K562 (cell line): ENCODE data around the gene GAA. TPM values are rescaled to one million over a fixed set of nuclear protein-coding genes. Genes with fewer than 3 reads are reported as not detected.

ENCODE experiments used
- CREB5 ChIP-seq: fragments of 250-450 bp; sonication (Bioruptor Pico); IDR thresholded peaks from 2 replicates; pipeline ENCODE4 v1.5.0; 2020; ENCODE audit warnings: mild to moderate bottlenecking
- ELF4 ChIP-seq: fragments of 450-650 bp; formaldehyde crosslinking; IDR thresholded peaks from 2 replicates; pipeline ENCODE4 v1.4.0; 2022; ENCODE audit warnings: missing genetic modification characterization
- FOXA1 ChIP-seq: fragments of 450-650 bp; IDR thresholded peaks from 2 replicates; pipeline ENCODE4 v1.6.1; 2016; ENCODE audit warnings: mild to moderate bottlenecking, borderline replicate concordance
- HDAC3 ChIP-seq: fragments of 450-650 bp; IDR thresholded peaks from 2 replicates; pipeline ENCODE4 v1.6.1; 2018; ENCODE audit warnings: borderline replicate concordance, mild to moderate bottlenecking, moderate library complexity; ENCODE audit not compliant: partially characterized antibody
- HNRNPL ChIP-seq: fragments of 200-400 bp; formaldehyde crosslinking; IDR thresholded peaks from 2 replicates; pipeline ENCODE4 v1.6.1; 2017; ENCODE audit warnings: low read depth, mild to moderate bottlenecking, low read length
- KAT7 ChIP-seq: sonication (generic); formaldehyde crosslinking; IDR thresholded peaks from 2 replicates; pipeline ENCODE4 v1.8.0; 2022; ENCODE audit warnings: missing genetic modification reagents, mild to moderate bottlenecking, borderline replicate concordance
- MBD2 ChIP-seq: sonication (generic); IDR thresholded peaks from 2 replicates; pipeline ENCODE4 v1.6.1; 2016; ENCODE audit warnings: low read depth, borderline replicate concordance
- MEIS2 ChIP-seq: fragments of 450-650 bp; IDR thresholded peaks from 2 replicates; pipeline ENCODE4 v1.6.1; 2014; ENCODE audit warnings: mild to moderate bottlenecking; ENCODE audit not compliant: partially characterized antibody
- MNT ChIP-seq, 2 experiments: fragments of 450-650 bp; conservative IDR thresholded peaks; 2 replicates each; pipeline ENCODE4 v1.6.1; 2017; ENCODE audit warnings: mild to moderate bottlenecking in 2 of 2, moderate library complexity in 2 of 2
- MTA2 ChIP-seq: fragments of 450-650 bp; IDR thresholded peaks from 2 replicates; pipeline ENCODE4 v1.6.1; 2016; ENCODE audit warnings: low read depth
- PHF21A ChIP-seq: fragments of 450-650 bp; IDR thresholded peaks from 2 replicates; pipeline ENCODE4 v1.6.1; 2017; ENCODE audit warnings: low read depth, borderline replicate concordance
- POLR2AphosphoS5 ChIP-seq: IDR thresholded peaks from 2 replicates; pipeline ENCODE4 v1.6.1; 2011; ENCODE audit warnings: mild to moderate bottlenecking, low read depth, low read length, moderate library complexity; ENCODE audit not compliant: control insufficient read depth, insufficient read depth
- PPARD ChIP-seq: fragments of 250-450 bp; sonication (Bioruptor Pico); IDR thresholded peaks from 2 replicates; pipeline ENCODE4 v1.8.0; 2022; ENCODE audit warnings: inconsistent platforms, mild to moderate bottlenecking, moderate library complexity
- PTBP1 ChIP-seq: fragments of 200-400 bp; formaldehyde crosslinking; IDR thresholded peaks from 2 replicates; pipeline ENCODE4 v1.6.1; 2017; ENCODE audit warnings: low read depth, low read length
- SNRNP70 ChIP-seq: fragments of 200-400 bp; formaldehyde crosslinking; optimal IDR thresholded peaks from 2 replicates; pipeline ENCODE3; 2017; ENCODE audit warnings: low read depth, low read length
- STAT5B ChIP-seq: fragments of 250-450 bp; sonication (Bioruptor Pico); IDR thresholded peaks from 2 replicates; pipeline ENCODE4 v1.8.0; 2021; ENCODE audit warnings: mild to moderate bottlenecking, inconsistent platforms
- TCFL5 ChIP-seq: fragments of 250-450 bp; sonication (Bioruptor Pico); conservative IDR thresholded peaks from 2 replicates; pipeline ENCODE4 v1.6.1; 2021; ENCODE audit warnings: mild to moderate bottlenecking, moderate library complexity, matching md5 sums
- ZNF134 ChIP-seq: fragments of 250-450 bp; sonication (Bioruptor Pico); conservative IDR thresholded peaks from 2 replicates; pipeline ENCODE4 v1.4.0; 2020
- ZNF232 ChIP-seq: sonication (generic); formaldehyde crosslinking; IDR thresholded peaks from 2 replicates; pipeline ENCODE4 v1.8.0; 2022; ENCODE audit warnings: mild to moderate bottlenecking, missing genetic modification reagents
- ZNF253 ChIP-seq: fragments of 250-450 bp; sonication (Bioruptor Pico); conservative IDR thresholded peaks from 2 replicates; pipeline ENCODE4 v1.6.1; 2021; ENCODE audit warnings: mild to moderate bottlenecking
- ZNF354B ChIP-seq: fragments of 250-450 bp; sonication (Bioruptor Pico); IDR thresholded peaks from 2 replicates; pipeline ENCODE4 v1.4.0; 2020
- ZNF644 ChIP-seq: fragments of 200-800 bp; sonication (Bioruptor generic); IDR thresholded peaks from 2 replicates; pipeline ENCODE4 v1.6.1; 2016; ENCODE audit warnings: low read depth, missing genetic modification characterization, missing compliant biosample characterization
- polyA plus RNA-seq, 8 experiments: library from polyadenylated mRNA; depleted of rRNA in 4 of 8; stranded (reverse) in 5 of 8; unstranded in 3 of 8; fragments of >200 nt; fragmentation: Nextera tagmentation in 2 of 8; fragmentation: Illumina TruSeq in 1 of 8; extraction: Ambion mirVana in 2 of 8; extraction: Trizol in 1 of 8; gene quantifications; 2 replicates each; pipeline versions ENCODE4 v1.2.1 to v1.2.3, GENCODE V29; 2011 to 2014; ENCODE audit warnings: inconsistent platforms in 1 of 8, missing spikeins in 1 of 8
- total RNA-seq, 7 experiments: library from RNA; depleted of rRNA in 6 of 7; stranded (reverse); fragments of >200 nt in 6 of 7; fragmentation: Illumina TruSeq in 2 of 7; extraction: Trizol in 2 of 7; gene quantifications; 2 replicates each; pipeline versions ENCODE4 v1.2.1 to v1.2.3, GENCODE V29; 2011 to 2021; ENCODE audit warnings: low replicate concordance in 1 of 7
- TF ChIP-seq, protein P1 (sequence below): fragments of 250-450 bp; sonication (Bioruptor Pico); IDR thresholded peaks from 2 replicates; pipeline ENCODE4 v1.5.0; 2021
- TF ChIP-seq, protein P2 (sequence below): conservative IDR thresholded peaks from 2 replicates; pipeline ENCODE4 v1.6.1; 2011; ENCODE audit warnings: low read depth, mild to moderate bottlenecking, low read length; ENCODE audit not compliant: control insufficient read depth

Gene GAA
- total and polyA plus RNA-seq, 9 of the 15 experiments (the other 6 are each of a cell fraction or from before 2014, with no cell fraction given), result 0.15 to 6.4 (median 1.7) TPM

- TF ChIP-seq SNRNP70 (no peak), ZNF134 (CRISPR knock-in tag) (no peak), ZNF644 (tag) (no peak), KAT7 (0 out of 2 replicates have a peak, but pooled peaks have one; percentile 14), ZNF232 (no peak), POLR2AphosphoS5 (peak; percentile 62), PTBP1 (no peak), MBD2 (peak; percentile 22; the same call in 1 of the 2 replicates), MEIS2 (peak; percentile 34), STAT5B (no peak), ZNF253 (CRISPR knock-in tag) (no peak), PHF21A (no peak), PPARD (no peak), HNRNPL (no peak), HDAC3 (no peak), CREB5 (CRISPR knock-in tag) (no peak), MNT (conservative IDR thresholded peaks at IDR 0.05) (peak; percentile 73 to 83), ZNF354B (CRISPR knock-in tag) (no peak), MTA2 (no peak), FOXA1 (no peak), ELF4 (CRISPR knock-in tag) (no peak), TCFL5 (CRISPR knock-in tag) (no peak)
- TF ChIP-seq, protein P1, sequence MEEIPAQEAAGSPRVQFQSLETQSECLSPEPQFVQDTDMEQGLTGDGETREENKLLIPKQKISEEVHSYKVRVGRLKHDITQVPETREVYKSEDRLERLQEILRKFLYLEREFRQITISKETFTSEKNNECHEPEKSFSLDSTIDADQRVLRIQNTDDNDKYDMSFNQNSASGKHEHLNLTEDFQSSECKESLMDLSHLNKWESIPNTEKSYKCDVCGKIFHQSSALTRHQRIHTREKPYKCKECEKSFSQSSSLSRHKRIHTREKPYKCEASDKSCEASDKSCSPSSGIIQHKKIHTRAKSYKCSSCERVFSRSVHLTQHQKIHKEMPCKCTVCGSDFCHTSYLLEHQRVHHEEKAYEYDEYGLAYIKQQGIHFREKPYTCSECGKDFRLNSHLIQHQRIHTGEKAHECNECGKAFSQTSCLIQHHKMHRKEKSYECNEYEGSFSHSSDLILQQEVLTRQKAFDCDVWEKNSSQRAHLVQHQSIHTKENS (CRISPR knock-in tag), result no peak
- TF ChIP-seq, protein P2, sequence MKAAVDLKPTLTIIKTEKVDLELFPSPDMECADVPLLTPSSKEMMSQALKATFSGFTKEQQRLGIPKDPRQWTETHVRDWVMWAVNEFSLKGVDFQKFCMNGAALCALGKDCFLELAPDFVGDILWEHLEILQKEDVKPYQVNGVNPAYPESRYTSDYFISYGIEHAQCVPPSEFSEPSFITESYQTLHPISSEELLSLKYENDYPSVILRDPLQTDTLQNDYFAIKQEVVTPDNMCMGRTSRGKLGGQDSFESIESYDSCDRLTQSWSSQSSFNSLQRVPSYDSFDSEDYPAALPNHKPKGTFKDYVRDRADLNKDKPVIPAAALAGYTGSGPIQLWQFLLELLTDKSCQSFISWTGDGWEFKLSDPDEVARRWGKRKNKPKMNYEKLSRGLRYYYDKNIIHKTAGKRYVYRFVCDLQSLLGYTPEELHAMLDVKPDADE, result 0 out of 2 replicates have a peak, but pooled peaks have one; percentile 22
Observed at GRCh38 chr17:80147035-80147822, 45.8 kb downstream of the GAA start, which contains the start of gene EIF4A3 (continued).
